HepG2 (cell line): ENCODE measurements around the gene C20orf204. TPM values are rescaled to one million over a fixed set of nuclear protein-coding genes. Genes with fewer than 3 reads are reported as not detected.

Source experiments
- ARID2 ChIP-seq: sonication (generic); formaldehyde crosslinking; IDR thresholded peaks from 2 replicates; pipeline ENCODE4 v1.8.1; 2022; ENCODE audit warnings: mild to moderate bottlenecking, missing genetic modification reagents, borderline replicate concordance
- CSRNP1 ChIP-seq: sonication (generic); formaldehyde crosslinking; IDR thresholded peaks from 2 replicates; pipeline ENCODE4 v1.8.1; 2023; ENCODE audit warnings: mild to moderate bottlenecking, missing genetic modification reagents
- GFI1 ChIP-seq: sonication (generic); formaldehyde crosslinking; IDR thresholded peaks from 2 replicates; pipeline ENCODE4 v1.5.0; 2020; ENCODE audit warnings: missing genetic modification reagents, mild to moderate bottlenecking, borderline replicate concordance
- GRHL1 ChIP-seq: sonication (generic); formaldehyde crosslinking; conservative IDR thresholded peaks from 2 replicates; pipeline ENCODE4 v1.8.0; 2022; ENCODE audit warnings: missing genetic modification reagents
- MAFK ChIP-seq, 2 experiments: IDR thresholded peaks in 1 of 2; conservative IDR thresholded peaks in 1 of 2; 2 replicates each; pipeline ENCODE4 v1.6.1; 2011; ENCODE audit warnings: improper control_type of control experiment in 2 of 2, low read length in 2 of 2
- MIXL1 ChIP-seq: IDR thresholded peaks from 2 replicates; pipeline ENCODE4 v1.6.1; 2016
- MXD3 ChIP-seq: IDR thresholded peaks from 2 replicates; pipeline ENCODE4 v1.6.1; 2016; ENCODE audit warnings: mild to moderate bottlenecking, missing biosample characterization, missing genetic modification reagents
- PAF1 ChIP-seq: IDR thresholded peaks from 2 replicates; pipeline ENCODE4 v1.6.1; 2016; ENCODE audit warnings: missing genetic modification reagents, missing compliant biosample characterization
- PATZ1 ChIP-seq: sonication (generic); formaldehyde crosslinking; IDR thresholded peaks from 2 replicates; pipeline ENCODE4 v1.4.0; 2020; ENCODE audit warnings: missing genetic modification reagents
- PAX8 ChIP-seq: sonication (generic); formaldehyde crosslinking; IDR thresholded peaks from 2 replicates; pipeline ENCODE4 v1.8.0; 2022; ENCODE audit warnings: mild to moderate bottlenecking, missing genetic modification reagents, borderline replicate concordance
- SP4 ChIP-seq: sonication (generic); formaldehyde crosslinking; IDR thresholded peaks from 2 replicates; pipeline ENCODE4 v1.8.1; 2023; ENCODE audit warnings: mild to moderate bottlenecking, missing genetic modification reagents
- ZHX2 ChIP-seq, 2 experiments: sonication (generic) in 1 of 2; formaldehyde crosslinking in 1 of 2; IDR thresholded peaks; 2 replicates each; pipeline versions ENCODE4 v1.6.1 to v1.9.0; 2014 to 2022; ENCODE audit warnings: antibody characterized with exemption in 1 of 2, borderline replicate concordance in 1 of 2, inconsistent platforms in 1 of 2, low read depth in 1 of 2, missing genetic modification reagents in 1 of 2
- ZNF18 ChIP-seq: sonication (generic); formaldehyde crosslinking; IDR thresholded peaks from 2 replicates; pipeline ENCODE4 v1.8.0; 2022; ENCODE audit warnings: mild to moderate bottlenecking, missing genetic modification reagents; ENCODE audit not compliant: insufficient replicate concordance
- ZNF296 ChIP-seq: sonication (generic); formaldehyde crosslinking; conservative IDR thresholded peaks from 2 replicates; pipeline ENCODE4 v1.5.0; 2020; ENCODE audit warnings: mild to moderate bottlenecking, missing genetic modification reagents
- ZNF589 ChIP-seq: sonication (generic); formaldehyde crosslinking; conservative IDR thresholded peaks from 2 replicates; pipeline ENCODE4 v1.8.0; 2022; ENCODE audit warnings: mild to moderate bottlenecking, moderate library complexity, missing genetic modification reagents
- polyA plus RNA-seq, 8 experiments: library from polyadenylated mRNA; depleted of rRNA in 3 of 8; stranded (reverse) in 7 of 8; unstranded in 1 of 8; fragments of >200 nt; fragmentation: Illumina TruSeq in 4 of 8; extraction: Trizol in 4 of 8; gene quantifications; 2 replicates each; pipeline versions ENCODE4 v1.2.1 to v1.2.3, GENCODE V29; 2011 to 2016; ENCODE audit warnings: low read depth in 4 of 8, missing spikeins in 1 of 8, mixed read lengths in 1 of 8; ENCODE audit not compliant: insufficient read depth in 1 of 8
- total RNA-seq, 5 experiments: library from RNA; depleted of rRNA; stranded (reverse); fragments of >200 nt; fragmentation: Illumina TruSeq; extraction: Trizol; gene quantifications; 2 replicates each; pipeline ENCODE4 v1.2.3, GENCODE V29; 2016; ENCODE audit warnings: low read depth in 1 of 5

The C20orf204 gene
- total and polyA plus RNA-seq, 2 of the 13 experiments (the other 11 are each of a cell fraction or from before 2014, with no cell fraction given): 22.1 to 80.0 TPM

GRCh38 chr20:64055396-64055892, 19.5 kb downstream of the C20orf204 start (continued):
- TF ChIP-seq MAFK (conservative IDR thresholded peaks at IDR 0.05 in 1 of 2, IDR thresholded peaks at IDR 0.05 in 1 of 2; ENCODE audit: low read length in 2 of 2) (no peak), ZNF296 (no peak), MIXL1 (peak; percentile 7; the same call in 1 of the 2 replicates), ARID2 (CRISPR knock-in tag) (0 out of 2 replicates have a peak, but pooled peaks have one; percentile 11), SP4 (no peak), GRHL1 (no peak), PAX8 (CRISPR knock-in tag) (no peak), MXD3 (CRISPR knock-in tag) (no peak), PAF1 (no peak), ZHX2 (IDR thresholded peaks at IDR 0.05; ENCODE audit: low read depth) (no peak), ZHX2 (CRISPR knock-in tag; IDR thresholded peaks at IDR 0.05; ENCODE audit: borderline replicate concordance) (no peak), CSRNP1 (CRISPR knock-in tag) (no peak), ZNF589 (CRISPR knock-in tag) (no peak), ZNF18 (CRISPR knock-in tag) (peak; percentile 5), PATZ1 (CRISPR knock-in tag) (no peak), GFI1 (peak; percentile 32; the same call in 1 of the 2 replicates)
